Lung (tissue), 12 donors: ENCODE results near the gene TMEM131. TPM values are rescaled to one million over a fixed set of nuclear protein-coding genes. Genes with fewer than 3 reads are reported as not detected.

ENCODE experiments used
- ATAC-seq: fragments of 200-7000 bp; cut with Tn5 transposase; one replicate; pipeline ENCODE4 v1.9.1; 2020; ENCODE audit warnings: moderate number of reproducible peaks; ENCODE audit not compliant: insufficient read depth, low FRiP score
- DNase-seq, 3 donors: peaks; one replicate each; pipeline ENCODE4 v3.0.0-alpha.2; 2013 to 2017
- H3K27ac ChIP-seq, 2 donors: one replicate each; pipeline ENCODE4 v1.5.1; 2013; ENCODE audit warnings: mild to moderate bottlenecking in 2 of 2, moderate library complexity in 2 of 2, control low read depth in 1 of 2, inconsistent platforms in 1 of 2, low read depth in 1 of 2, low read length in 1 of 2
- H3K27me3 ChIP-seq, 3 donors: one replicate each; pipeline ENCODE4 v1.5.1; 2013; ENCODE audit warnings: low read length in 2 of 3; ENCODE audit not compliant: control insufficient read depth in 3 of 3, insufficient read depth in 3 of 3
- H3K36me3 ChIP-seq, 4 donors: one replicate each; pipeline ENCODE4 v1.5.1; 2013; ENCODE audit warnings: low read length in 4 of 4, mild to moderate bottlenecking in 1 of 4, moderate library complexity in 1 of 4; ENCODE audit not compliant: control insufficient read depth in 4 of 4, insufficient read depth in 4 of 4
- H3K4me1 ChIP-seq, 5 donors: one replicate each; pipeline ENCODE4 v1.5.1; 2013; ENCODE audit warnings: low read length in 5 of 5, mild to moderate bottlenecking in 2 of 5, moderate library complexity in 1 of 5; ENCODE audit not compliant: control insufficient read depth in 5 of 5, insufficient read depth in 5 of 5
- H3K4me3 ChIP-seq: one replicate; pipeline ENCODE4 v1.5.1; 2013; ENCODE audit warnings: mild to moderate bottlenecking, control low read depth, moderate library complexity
- H3K9ac ChIP-seq, 2 donors: one replicate each; pipeline ENCODE4 v1.5.1; 2013; ENCODE audit warnings: low read length in 2 of 2, control low read depth in 1 of 2; ENCODE audit not compliant: insufficient read depth in 1 of 2
- H3K9me3 ChIP-seq, 4 donors: one replicate each; pipeline ENCODE4 v1.5.1; 2013; ENCODE audit warnings: low read length in 3 of 4, mild to moderate bottlenecking in 1 of 4, moderate library complexity in 1 of 4; ENCODE audit not compliant: control insufficient read depth in 4 of 4, insufficient read depth in 3 of 4
- WGBS, 2 donors: extraction: QIAGEN DNeasy Blood & Tissue Kit; methylation state at CpG; one replicate each; pipeline ENCODE4 v1.1.7; 2013; 5-methylcytosine and 5-hydroxymethylcytosine counted together
- polyA plus RNA-seq, 2 donors: library from polyadenylated mRNA; stranded (reverse); fragments of 200-250 nt; gene quantifications; one replicate each; pipeline ENCODE4 v1.2.1, GENCODE V29; 2013
- total RNA-seq, 2 donors: library from RNA; depleted of rRNA in 1 of 2; stranded (reverse); fragments of >200 nt in 1 of 2; gene quantifications; one replicate each; pipeline ENCODE4 v1.2.1, GENCODE V29; 2014 to 2021
- TF ChIP-seq, protein P1 (sequence below): IDR thresholded peaks from 2 replicates; pipeline ENCODE4 v1.5.1; 2012; ENCODE audit warnings: mild to moderate bottlenecking; ENCODE audit errors: control extremely low read depth, extremely low read depth
- donor health status: control.
- donor health status: control.
- donor health status: Bipolar disorder and iron deficiency.
- donor health status: healthy.
- donor health status: DM: yes; HTN: yes; CAD: no.

TMEM131 gene
- total and polyA plus RNA-seq, 4 donors = 9.3 to 54.0 (median 23.7) TPM

DNA sequence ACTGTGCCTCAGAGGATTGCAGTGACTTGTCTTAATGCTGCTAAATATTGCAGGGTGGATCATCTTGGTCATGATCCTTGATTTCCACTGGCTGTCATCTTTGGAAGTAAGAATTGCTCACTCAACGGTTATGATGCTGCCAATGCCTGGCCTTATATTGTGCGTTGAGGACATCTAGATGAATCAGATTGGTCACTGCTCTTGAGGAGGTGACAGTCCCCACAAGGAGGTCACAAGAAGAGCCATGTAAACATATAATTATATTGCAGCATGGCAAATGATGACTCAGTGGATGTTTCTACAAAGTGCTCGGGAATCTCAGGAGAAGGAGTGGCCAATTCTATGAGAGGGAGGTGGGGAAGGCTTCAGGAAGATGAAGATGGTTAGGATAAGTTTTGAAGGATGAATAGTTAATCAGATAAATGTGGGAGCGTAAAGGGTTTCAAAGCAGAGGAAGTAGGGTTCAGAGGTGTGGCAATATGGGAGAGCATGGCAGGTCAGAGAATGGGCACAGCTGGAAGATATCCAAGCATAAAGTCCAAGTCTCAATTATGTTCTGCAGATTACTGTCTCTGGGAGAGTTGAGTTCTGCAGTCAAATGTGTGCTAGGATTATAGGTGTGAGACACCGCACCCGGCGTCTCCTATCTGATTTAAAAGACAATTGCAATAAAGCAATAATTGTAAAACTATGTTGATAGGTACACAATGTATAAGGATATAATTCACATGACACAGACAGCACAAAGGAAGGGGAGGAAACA is 21.3 kb upstream of the TMEM131 start:
- Histone ChIP-seq H3K4me1 (peaks cover 0 to 3% (median 0%) of the 10 kb centered on the region in 5 donors), H3K9ac (no peak overlapping the region), H3K27ac (no peak overlapping the region), H3K4me3 (no peak overlapping the region), H3K27me3 (no peaks in the 10 kb centered on the region), H3K36me3 (no peaks in the 10 kb centered on the region), H3K9me3 (peaks cover 0 to 5% (median 2%) of the 10 kb centered on the region in 4 donors)
- TF ChIP-seq, protein P1, sequence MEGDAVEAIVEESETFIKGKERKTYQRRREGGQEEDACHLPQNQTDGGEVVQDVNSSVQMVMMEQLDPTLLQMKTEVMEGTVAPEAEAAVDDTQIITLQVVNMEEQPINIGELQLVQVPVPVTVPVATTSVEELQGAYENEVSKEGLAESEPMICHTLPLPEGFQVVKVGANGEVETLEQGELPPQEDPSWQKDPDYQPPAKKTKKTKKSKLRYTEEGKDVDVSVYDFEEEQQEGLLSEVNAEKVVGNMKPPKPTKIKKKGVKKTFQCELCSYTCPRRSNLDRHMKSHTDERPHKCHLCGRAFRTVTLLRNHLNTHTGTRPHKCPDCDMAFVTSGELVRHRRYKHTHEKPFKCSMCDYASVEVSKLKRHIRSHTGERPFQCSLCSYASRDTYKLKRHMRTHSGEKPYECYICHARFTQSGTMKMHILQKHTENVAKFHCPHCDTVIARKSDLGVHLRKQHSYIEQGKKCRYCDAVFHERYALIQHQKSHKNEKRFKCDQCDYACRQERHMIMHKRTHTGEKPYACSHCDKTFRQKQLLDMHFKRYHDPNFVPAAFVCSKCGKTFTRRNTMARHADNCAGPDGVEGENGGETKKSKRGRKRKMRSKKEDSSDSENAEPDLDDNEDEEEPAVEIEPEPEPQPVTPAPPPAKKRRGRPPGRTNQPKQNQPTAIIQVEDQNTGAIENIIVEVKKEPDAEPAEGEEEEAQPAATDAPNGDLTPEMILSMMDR = no peak
- DNase-seq = no peak
- no peak for ATAC-seq
- 86 to 91% methylated on average over 7 of the region's 7 CpGs for WGBS, 2 donors

DNA sequence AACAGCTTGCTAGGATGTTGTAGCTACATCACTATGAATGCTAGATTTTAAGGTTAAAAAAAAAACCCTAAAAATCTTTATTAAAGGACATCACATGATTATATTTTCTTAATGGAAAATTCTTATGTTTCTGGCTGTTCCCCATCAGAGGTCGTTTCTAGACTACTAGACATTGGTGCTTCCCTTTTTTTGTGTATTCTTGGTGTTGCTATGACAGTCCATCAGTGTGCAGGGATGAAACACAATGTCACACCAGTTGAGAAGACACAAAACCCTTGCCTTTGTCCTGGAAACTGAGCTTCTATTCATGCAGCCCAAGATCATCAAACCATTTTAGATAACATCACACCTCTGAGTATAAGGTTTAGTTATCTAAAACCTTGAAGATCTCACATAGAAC is 19.9 kb upstream of the TMEM131 start:
- WGBS, 2 donors = 5 to 20% methylated on average over 1 of the region's 1 CpG
- TF ChIP-seq, protein P1 = no peak
- peaks cover 0 to 3% (median 0%) of the 10 kb centered on the region in 5 donors for H3K4me1 ChIP-seq
- ATAC-seq (no peak), DNase-seq (no peak)
- no peaks in the 10 kb centered on the region for H3K27me3 ChIP-seq
- peaks cover 0 to 5% (median 2%) of the 10 kb centered on the region in 4 donors for H3K9me3 ChIP-seq
- no peak overlapping the region for H3K27ac ChIP-seq
- H3K4me3 ChIP-seq = no peak overlapping the region
- no peaks in the 10 kb centered on the region for H3K36me3 ChIP-seq
- no peak overlapping the region for H3K9ac ChIP-seq

DNA sequence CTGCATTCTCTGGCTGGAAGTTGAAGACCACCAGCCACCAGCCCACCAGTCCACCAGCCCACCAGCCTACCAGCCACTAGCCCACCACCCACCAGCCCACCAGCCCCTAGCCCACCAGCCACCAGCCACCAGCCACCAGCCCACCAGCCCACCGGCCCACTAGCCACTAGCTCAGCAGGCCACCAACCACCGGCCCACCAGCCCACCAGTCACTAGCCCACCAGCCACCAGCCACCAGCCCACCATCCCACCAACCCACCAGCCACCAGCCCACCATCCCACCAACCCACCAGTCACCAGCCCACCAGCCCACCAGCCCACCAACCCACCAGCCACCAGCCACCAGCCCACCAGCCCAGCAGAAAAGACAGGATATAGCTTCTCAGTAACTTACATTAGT is 18.6 kb upstream of the TMEM131 start:
- no peak for DNase-seq
- Histone ChIP-seq H3K9me3 (no peaks in the 10 kb centered on the region), H3K36me3 (no peaks in the 10 kb centered on the region), H3K27ac (no peak overlapping the region), H3K4me1 (peaks cover 0 to 3% (median 0%) of the 10 kb centered on the region in 5 donors), H3K4me3 (no peak overlapping the region), H3K27me3 (no peaks in the 10 kb centered on the region), H3K9ac (no peak overlapping the region)
- ATAC-seq = no peak
- WGBS, 2 donors = 92 to 100% methylated on average over 2 of the region's 2 CpGs
- TF ChIP-seq, protein P1 = no peak
